HCT116 (cell line): Measurements from ENCODE around the gene AHCTF1. TPM values are rescaled to one million over a fixed set of nuclear protein-coding genes. Genes with fewer than 3 reads are reported as not detected.

Experiments
- ATAC-seq: fragments of 200-7000 bp; cut with Tn5 transposase; 2 replicates; pipeline ENCODE4 v1.9.1; 2020; ENCODE audit warnings: mild to moderate bottlenecking, moderate library complexity
- BruUV-seq: library from RNA; stranded (reverse); fragments of 400-500 nt; replicated peaks from 2 replicates; lab custom pipeline; 2021; lab: Mats Ljungman, UMichigan
- CTCF ChIA-PET: fragments of 300-600 bp; sonication (Branson Sonifier 250); formaldehyde crosslinking; loops from one replicate; lab custom pipeline; 2021; ENCODE audit warnings: antibody characterized with exemption; lab: Charles Lee
- POLR2A ChIA-PET: fragments of 300-600, 350-600 bp; sonication (Branson Sonifier 250); formaldehyde crosslinking; loops from one replicate; lab custom pipeline; 2021; ENCODE audit warnings: antibody characterized with exemption; lab: Charles Lee
- RAD21 ChIA-PET, 2 experiments: fragments of 300-600 bp; sonication (Branson Sonifier 250); formaldehyde crosslinking; loops; one replicate each; lab custom pipeline; 2023; ENCODE audit warnings: low total read pairs in 2 of 2; ENCODE audit not compliant: uncharacterized antibody in 2 of 2, unreplicated experiment in 2 of 2, low non-redundant PET in 1 of 2; lab: Charles Lee
- DNase-seq: peaks from one replicate; pipeline ENCODE4 v3.0.0-alpha.2; 2010; ENCODE audit warnings: low read depth, low spot score
- H2AFZ ChIP-seq: fragments of 200-600 bp; shearing (Covaris generic), sonication (generic); 2 replicates; pipeline ENCODE4 v1.6.1; 2017; ENCODE audit warnings: low read depth, mixed run types, mixed read lengths, antibody characterized with exemption, low read length; ENCODE audit not compliant: poor library complexity, severe bottlenecking
- H3K27ac ChIP-seq: 2 replicates; pipeline ENCODE4 v1.5.1; 2012; ENCODE audit warnings: low read depth, low read length
- H3K27me3 ChIP-seq: fragments of 200-600 bp; sonication (generic); 2 replicates; pipeline ENCODE4 v1.6.1; 2016; ENCODE audit warnings: mixed run types, low read length, mixed read lengths; ENCODE audit not compliant: insufficient read depth
- H3K36me3 ChIP-seq, 2 experiments: fragments of 200-500 bp in 1 of 2; fragments of 200-600 bp in 1 of 2; sonication (Bioruptor generic) in 1 of 2; sonication (generic) in 1 of 2; 2 replicates each; pipeline versions ENCODE4 v1.5.1 to v1.6.1; 2014 to 2016; ENCODE audit warnings: low read length in 2 of 2, inconsistent platforms in 1 of 2, mixed read lengths in 1 of 2, mixed run types in 1 of 2; ENCODE audit not compliant: insufficient read depth in 2 of 2, control insufficient read depth in 1 of 2
- H3K4me1 ChIP-seq, 2 experiments: fragments of 200-600 bp in 1 of 2; sonication (generic) in 1 of 2; 2 replicates each; pipeline versions ENCODE4 v1.5.1 to v1.6.1; 2012 to 2017; ENCODE audit warnings: low read length in 2 of 2, inconsistent platforms in 1 of 2, mild to moderate bottlenecking in 1 of 2, mixed read lengths in 1 of 2, mixed run types in 1 of 2, moderate library complexity in 1 of 2; ENCODE audit not compliant: insufficient read depth in 2 of 2, control insufficient read depth in 1 of 2
- H3K4me2 ChIP-seq: fragments of 200-600 bp; sonication (generic); 2 replicates; pipeline ENCODE4 v1.6.1; 2017; ENCODE audit warnings: mixed run types, low read length, mixed read lengths
- H3K4me3 ChIP-seq, 2 experiments: fragments of 200-600 bp in 1 of 2; sonication (generic) in 1 of 2; replicated peaks in 1 of 2; 2 replicates each; pipeline ENCODE4 v1.5.1; 2011 to 2016; ENCODE audit warnings: low read length in 2 of 2, control low read depth in 1 of 2, low read depth in 1 of 2, mild to moderate bottlenecking in 1 of 2, mixed read lengths in 1 of 2, mixed run types in 1 of 2
- H3K79me2 ChIP-seq: fragments of 200-600 bp; sonication (generic); 2 replicates; pipeline ENCODE4 v1.6.1; 2017; ENCODE audit warnings: mild to moderate bottlenecking, mixed run types, low read length, moderate library complexity, mixed read lengths; ENCODE audit not compliant: insufficient read depth
- H3K9ac ChIP-seq: fragments of 200-600 bp; sonication (generic); 2 replicates; pipeline ENCODE4 v1.6.1; 2016; ENCODE audit warnings: low read length, mixed read lengths
- H3K9me2 ChIP-seq: fragments of 200-600 bp; sonication (generic), shearing (Covaris generic); 2 replicates; pipeline ENCODE4 v1.6.1; 2017; ENCODE audit warnings: mixed run types, mild to moderate bottlenecking, moderate library complexity; ENCODE audit not compliant: insufficient read depth
- H3K9me3 ChIP-seq, 2 experiments: fragments of 200-500 bp in 1 of 2; fragments of 200-600 bp in 1 of 2; sonication (Bioruptor generic) in 1 of 2; sonication (generic) in 1 of 2; 2 replicates each; pipeline ENCODE4 v1.6.1; 2014 to 2017; ENCODE audit warnings: low read length in 2 of 2, mixed read lengths in 2 of 2, inconsistent platforms in 1 of 2, low read depth in 1 of 2, mild to moderate bottlenecking in 1 of 2, mixed run types in 1 of 2, moderate library complexity in 1 of 2; ENCODE audit not compliant: control insufficient read depth in 1 of 2, insufficient read depth in 1 of 2
- H4K20me1 ChIP-seq: fragments of 200-600 bp; sonication (generic), shearing (Covaris generic); 2 replicates; pipeline ENCODE4 v1.6.1; 2017; ENCODE audit warnings: mixed run types, mild to moderate bottlenecking, moderate library complexity; ENCODE audit not compliant: insufficient read depth
- CBX3 ChIP-seq: IDR thresholded peaks from 2 replicates; pipeline ENCODE4 v1.6.1; 2012; ENCODE audit warnings: low read depth
- CEBPB ChIP-seq: IDR thresholded peaks from 2 replicates; pipeline ENCODE4 v1.6.1; 2012; ENCODE audit warnings: low read depth
- EGR1 ChIP-seq: IDR thresholded peaks from 2 replicates; pipeline ENCODE4 v1.6.1; 2012; ENCODE audit warnings: low read depth
- ELF1 ChIP-seq: IDR thresholded peaks from 2 replicates; pipeline ENCODE4 v1.6.1; 2012; ENCODE audit warnings: low read depth, borderline replicate concordance
- EZH2 ChIP-seq: fragments of 200-600 bp; sonication (generic); IDR thresholded peaks from 2 replicates; pipeline ENCODE4 v1.6.1; 2017; ENCODE audit warnings: antibody characterized with exemption, mixed run types
- EZH2phosphoT487 ChIP-seq: fragments of 200-600 bp; IDR thresholded peaks from 2 replicates; pipeline ENCODE4 v1.6.1; 2018; ENCODE audit warnings: antibody characterized with exemption, borderline replicate concordance
- FOSL1 ChIP-seq: IDR thresholded peaks from 2 replicates; pipeline ENCODE4 v1.6.1; 2012; ENCODE audit warnings: low read depth
- JUND ChIP-seq: IDR thresholded peaks from 2 replicates; pipeline ENCODE4 v1.6.1; 2012
- POLR2A ChIP-seq: IDR thresholded peaks from 2 replicates; pipeline ENCODE4 v1.7.0; 2011; ENCODE audit warnings: borderline replicate concordance; ENCODE audit not compliant: insufficient read depth, insufficient read length; ENCODE audit errors: extremely low read depth
- RAD21 ChIP-seq: IDR thresholded peaks from 2 replicates; pipeline ENCODE4 v1.6.1; 2012; ENCODE audit warnings: low read depth, mild to moderate bottlenecking
- SP1 ChIP-seq: IDR thresholded peaks from 2 replicates; pipeline ENCODE4 v1.6.1; 2012; ENCODE audit warnings: low read depth
- SRF ChIP-seq: IDR thresholded peaks from 2 replicates; pipeline ENCODE4 v1.6.1; 2012; ENCODE audit warnings: low read depth
- TCF7L2 ChIP-seq: IDR thresholded peaks from 2 replicates; pipeline ENCODE4 v1.7.0; 2011; ENCODE audit warnings: borderline replicate concordance, inconsistent platforms; ENCODE audit not compliant: insufficient read depth, insufficient read length; ENCODE audit errors: extremely low read depth
- YY1 ChIP-seq: IDR thresholded peaks from 2 replicates; pipeline ENCODE4 v1.6.1; 2011; ENCODE audit warnings: low read length, low read depth, moderate library complexity, mild to moderate bottlenecking; ENCODE audit not compliant: insufficient replicate concordance; ENCODE audit errors: extremely low read depth
- ZBTB33 ChIP-seq: IDR thresholded peaks from 2 replicates; pipeline ENCODE4 v1.6.1; 2011; ENCODE audit warnings: mild to moderate bottlenecking, low read length, moderate library complexity; ENCODE audit not compliant: insufficient replicate concordance; ENCODE audit errors: extremely low read depth
- ZFX ChIP-seq: fragments of 450-650 bp; IDR thresholded peaks from 2 replicates; pipeline ENCODE4 v1.6.1; 2017
- ZNF274 ChIP-seq: fragments of 200-500 bp; sonication (Bioruptor generic); IDR thresholded peaks from 2 replicates; pipeline ENCODE4 v1.6.1; 2014; ENCODE audit warnings: mild to moderate bottlenecking, low read depth, low read length, inconsistent platforms
- intact Hi-C: fragments of 100-400 bp; cut with micrococcal nuclease; formaldehyde crosslinking; loops from 2 replicates; pipeline ENCODE4 v1.10.0; 2022
- total RNA-seq: library from RNA; stranded (reverse); gene quantifications from one replicate; pipeline ENCODE4 v1.2.1, GENCODE V29; 2021; ENCODE audit not compliant: unreplicated experiment
- TF ChIP-seq, protein P1 (sequence below): IDR thresholded peaks from 2 replicates; pipeline ENCODE4 v1.6.1; 2012; ENCODE audit warnings: low read depth

Gene AHCTF1
- total RNA-seq, 1 experiment from 2014 or later, result 56.2 TPM

GRCh38 chr1:246906833-246907232 lies 24.9 kb downstream of the AHCTF1 start:
- Histone ChIP-seq H3K9me3 (no peaks in the 10 kb centered on the region), H3K27ac (no peak overlapping the region), H4K20me1 (peaks cover 23% of the 10 kb centered on the region; the same call in 1 of the 2 replicates), H3K9me2 (no peaks in the 10 kb centered on the region), H3K4me3 (no peak overlapping the region), H3K79me2 (peaks cover 85% of the 10 kb centered on the region), H2AFZ (no peak overlapping the region), H3K27me3 (no peaks in the 10 kb centered on the region), H3K9ac (no peak overlapping the region), H3K4me1 (no peaks in the 10 kb centered on the region), H3K36me3 (peaks cover 55 to 57% of the 10 kb centered on the region in 2 experiments; a peak in 3 of 4 replicates), H3K4me2 (no peak overlapping the region)
- BruUV-seq, result no TSS peak
- TF ChIP-seq CBX3 (no peak), TCF7L2 (no peak), ZFX (no peak), CEBPB (no peak), JUND (no peak), FOSL1 (no peak), RAD21 (no peak), EZH2phosphoT487 (no peak), POLR2A (no peak), EGR1 (no peak), ZNF274 (no peak), SRF (no peak)
- POLR2A ChIA-PET, result no interaction called here
- intact Hi-C loops, result no loop called here
- no peak for DNase-seq
- RAD21 ChIA-PET, result no interaction called here
- CTCF ChIA-PET, result interaction anchor here (1.1 kb wide), 1 partner anchor 466 kb away, joined by 5 read pairs; no protein-coding TSS in a partner anchor
- no peak for ATAC-seq

DNA sequence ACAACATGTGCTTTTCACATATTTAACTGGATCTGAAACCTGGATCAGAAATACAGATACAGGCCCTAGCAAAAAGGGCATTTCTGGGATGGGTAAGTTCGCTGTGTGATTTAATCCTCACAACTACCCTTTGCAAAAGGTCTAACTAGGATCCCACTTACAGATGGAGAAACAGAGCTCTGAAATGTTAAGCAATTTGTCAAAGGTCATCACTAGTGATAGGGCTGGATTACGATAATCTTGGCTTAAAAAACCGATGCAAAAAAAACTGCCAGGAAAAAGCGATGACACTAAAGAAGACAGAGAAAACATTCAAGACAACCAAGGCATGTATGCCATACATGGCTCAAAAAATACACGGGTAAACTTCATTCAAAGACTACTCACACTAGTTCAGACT lies 29.9 kb downstream of the AHCTF1 start:
- H3K27ac ChIP-seq, result no peak overlapping the region
- no peaks in the 10 kb centered on the region for H3K27me3 ChIP-seq
- TF ChIP-seq YY1, result no peak
- no peak for TF ChIP-seq ZNF274
- TF ChIP-seq RAD21, result no peak
- TF ChIP-seq EZH2, result no peak
- no peak for TF ChIP-seq ZFX
- TF ChIP-seq, protein P1, sequence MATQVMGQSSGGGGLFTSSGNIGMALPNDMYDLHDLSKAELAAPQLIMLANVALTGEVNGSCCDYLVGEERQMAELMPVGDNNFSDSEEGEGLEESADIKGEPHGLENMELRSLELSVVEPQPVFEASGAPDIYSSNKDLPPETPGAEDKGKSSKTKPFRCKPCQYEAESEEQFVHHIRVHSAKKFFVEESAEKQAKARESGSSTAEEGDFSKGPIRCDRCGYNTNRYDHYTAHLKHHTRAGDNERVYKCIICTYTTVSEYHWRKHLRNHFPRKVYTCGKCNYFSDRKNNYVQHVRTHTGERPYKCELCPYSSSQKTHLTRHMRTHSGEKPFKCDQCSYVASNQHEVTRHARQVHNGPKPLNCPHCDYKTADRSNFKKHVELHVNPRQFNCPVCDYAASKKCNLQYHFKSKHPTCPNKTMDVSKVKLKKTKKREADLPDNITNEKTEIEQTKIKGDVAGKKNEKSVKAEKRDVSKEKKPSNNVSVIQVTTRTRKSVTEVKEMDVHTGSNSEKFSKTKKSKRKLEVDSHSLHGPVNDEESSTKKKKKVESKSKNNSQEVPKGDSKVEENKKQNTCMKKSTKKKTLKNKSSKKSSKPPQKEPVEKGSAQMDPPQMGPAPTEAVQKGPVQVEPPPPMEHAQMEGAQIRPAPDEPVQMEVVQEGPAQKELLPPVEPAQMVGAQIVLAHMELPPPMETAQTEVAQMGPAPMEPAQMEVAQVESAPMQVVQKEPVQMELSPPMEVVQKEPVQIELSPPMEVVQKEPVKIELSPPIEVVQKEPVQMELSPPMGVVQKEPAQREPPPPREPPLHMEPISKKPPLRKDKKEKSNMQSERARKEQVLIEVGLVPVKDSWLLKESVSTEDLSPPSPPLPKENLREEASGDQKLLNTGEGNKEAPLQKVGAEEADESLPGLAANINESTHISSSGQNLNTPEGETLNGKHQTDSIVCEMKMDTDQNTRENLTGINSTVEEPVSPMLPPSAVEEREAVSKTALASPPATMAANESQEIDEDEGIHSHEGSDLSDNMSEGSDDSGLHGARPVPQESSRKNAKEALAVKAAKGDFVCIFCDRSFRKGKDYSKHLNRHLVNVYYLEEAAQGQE, result no peak
- TF ChIP-seq ZBTB33, result no peak
- no peak for TF ChIP-seq SP1
- TF ChIP-seq ELF1, result no peak
- no peak for TF ChIP-seq TCF7L2
- TF ChIP-seq, all 23 proteins: peak for 0
- Histone ChIP-seq H2AFZ (no peak overlapping the region), H3K79me2 (peaks cover 85% of the 10 kb centered on the region), H3K36me3 (peaks cover 55 to 66% of the 10 kb centered on the region in 2 experiments), H3K9me2 (no peaks in the 10 kb centered on the region), H3K9me3 (no peaks in the 10 kb centered on the region), H3K4me3 (no peak overlapping the region), H3K4me1 (no peaks in the 10 kb centered on the region), H3K4me2 (no peak overlapping the region), H3K9ac (no peak overlapping the region), H4K20me1 (peaks cover 20% of the 10 kb centered on the region)
- RAD21 ChIA-PET, result no interaction called here
- no TSS peak for BruUV-seq
- POLR2A ChIA-PET, result no interaction called here
- DNase-seq (no peak), ATAC-seq (no peak)
- CTCF ChIA-PET, result no interaction called here
- intact Hi-C loops, result no loop called here
